NCI-H2081 treated with DMSO at 0.1 percent for 48 hours (cell line): ENCODE measurements around the gene UBAC1.
"Not testable (repeated sequence)": the region's sequence is repeated elsewhere in the genome, so short reads cannot be mapped to it uniquely, and the experiment has no call there.

Experiments used
- DNase-seq: peaks from one replicate; lab custom pipeline; 2025; lab: John Stamatoyannopoulos, UW

Gene UBAC1

GRCh38 chr9:135921749-135922310 lies 39.3 kb downstream of the UBAC1 start:
- no peak for DNase-seq

- DNase-seq: no peak
These were observed 40.1 kb downstream of the UBAC1 start for GRCh38 chr9:135920973-135921585.

DNA sequence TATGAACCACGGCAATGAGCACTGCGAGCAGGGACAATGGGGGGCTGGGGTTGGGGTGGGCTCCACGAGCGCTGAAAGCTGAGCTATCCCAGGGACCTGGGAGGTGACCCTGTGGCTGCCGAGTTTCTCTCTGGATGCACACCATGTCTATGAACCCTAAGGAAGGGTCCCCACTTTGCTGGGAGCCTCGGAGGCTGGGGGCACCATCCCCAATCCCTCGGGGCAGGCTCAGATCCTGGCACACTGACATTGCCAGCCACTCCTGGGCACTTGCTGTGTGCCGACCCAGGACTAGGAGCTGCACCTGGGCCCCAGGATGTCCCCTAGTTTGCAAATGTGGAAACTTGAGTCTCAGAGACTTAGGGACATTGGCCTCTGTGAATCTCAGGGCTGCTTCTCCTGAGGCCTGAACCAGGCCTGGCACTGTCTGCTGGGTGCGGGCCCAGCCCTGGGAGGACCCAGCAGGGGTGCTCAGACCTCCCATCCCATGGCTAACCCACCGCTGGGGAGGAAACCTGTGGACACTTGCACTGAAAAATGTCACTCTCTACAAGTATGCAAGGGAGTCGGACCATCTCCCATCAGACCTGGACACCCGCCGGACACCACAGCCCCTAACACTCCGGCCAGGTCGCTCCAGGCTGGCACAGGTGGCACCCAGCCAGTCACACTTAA lies 40.8 kb downstream of the UBAC1 start:
- DNase-seq: no peak

GRCh38 chr9:135919318-135919890 lies 41.8 kb downstream of the UBAC1 start:
- no peak for DNase-seq

DNA sequence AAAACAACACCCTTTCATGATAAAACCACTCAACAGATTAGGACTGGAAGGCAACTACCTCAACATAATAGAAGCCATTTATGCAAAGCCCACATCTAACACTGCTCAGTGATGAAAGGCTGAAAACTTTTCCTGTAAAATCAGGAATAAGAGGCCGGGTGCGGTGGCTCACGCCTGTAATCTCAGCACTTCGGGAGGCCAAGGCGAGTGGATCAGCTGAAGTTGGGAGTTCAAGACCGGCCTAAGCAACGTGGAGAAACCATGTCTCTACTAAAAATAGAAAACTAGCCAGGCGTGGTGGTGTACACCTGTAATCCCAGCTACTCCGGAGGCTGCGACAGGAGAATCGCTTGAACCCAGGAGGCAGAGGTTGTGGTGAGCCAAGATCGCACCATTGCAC lies 44.9 kb downstream of the UBAC1 start:
- DNase-seq: not testable (repeated sequence)

GRCh38 chr9:135914921-135915320 lies 46.3 kb downstream of the UBAC1 start:
- DNase-seq: no peak

GRCh38 chr9:135911233-135911632 lies 49.9 kb downstream of the UBAC1 start:
- DNase-seq: not testable (repeated sequence)

DNA sequence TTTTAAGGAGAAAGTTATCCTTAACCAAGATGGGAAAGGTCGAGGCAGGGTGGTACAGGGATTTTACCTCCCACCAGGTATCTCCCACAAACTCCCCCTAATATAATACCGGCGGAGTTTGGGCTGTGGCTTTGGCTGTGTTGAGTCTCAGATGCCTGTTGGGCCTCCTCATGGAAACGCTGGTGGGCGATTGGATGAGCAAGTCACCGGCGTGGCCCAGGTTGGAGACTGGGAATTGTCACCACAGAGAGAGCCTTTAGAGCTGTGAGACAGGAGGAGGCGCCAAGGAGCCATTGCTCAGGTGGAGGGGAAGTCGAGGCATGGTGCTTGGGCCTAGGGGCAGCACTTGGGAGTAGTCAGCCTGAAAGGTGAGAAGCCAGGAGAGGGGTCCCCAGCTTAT lies 50.4 kb downstream of the UBAC1 start:
- DNase-seq: no peak

- no peak for DNase-seq
These were observed 51.0 kb downstream of the UBAC1 start for GRCh38 chr9:135910216-135910615.

DNA sequence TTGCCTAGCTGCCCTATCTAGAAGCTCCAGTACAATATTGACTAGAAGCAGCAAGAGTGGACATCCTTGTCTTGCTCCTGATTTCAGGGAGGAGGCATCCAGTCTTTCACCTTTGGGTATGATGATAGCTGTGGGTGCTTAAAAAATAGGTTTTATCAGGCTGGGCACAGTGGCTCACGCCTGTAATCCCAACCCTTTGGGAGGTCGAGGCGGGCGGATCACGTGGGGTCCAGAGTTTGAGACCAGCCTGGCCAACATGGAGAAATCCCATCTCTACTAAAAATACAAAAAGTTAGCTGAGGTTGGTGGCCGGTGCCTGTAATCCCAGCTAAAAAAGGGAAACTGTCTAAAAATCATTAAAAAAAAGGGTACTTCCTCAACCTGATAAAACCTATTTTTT lies 51.8 kb downstream of the UBAC1 start:
- DNase-seq: no peak

DNA sequence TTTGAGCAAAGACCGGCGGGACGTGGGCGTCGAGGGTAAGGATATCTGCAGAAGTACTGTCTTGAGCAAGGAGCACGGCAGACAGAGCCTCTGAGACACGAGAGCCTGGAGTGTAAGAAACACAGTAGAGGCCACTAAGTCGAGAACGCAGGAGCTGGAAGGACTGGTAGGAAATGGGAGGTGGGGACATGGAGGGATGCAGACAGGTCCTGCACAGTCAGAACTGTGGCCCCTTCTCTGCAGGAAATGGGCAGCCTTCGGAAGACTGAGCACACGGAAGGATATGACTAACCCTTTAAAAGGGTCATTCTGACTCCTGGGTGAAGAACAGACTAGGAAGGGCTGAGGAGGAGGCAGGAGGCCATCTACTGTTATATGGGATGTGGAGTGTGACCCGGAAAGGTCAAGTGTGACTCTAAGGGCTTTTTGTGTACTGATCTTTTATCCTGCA lies 52.4 kb downstream of the UBAC1 start:
- no peak for DNase-seq

DNA sequence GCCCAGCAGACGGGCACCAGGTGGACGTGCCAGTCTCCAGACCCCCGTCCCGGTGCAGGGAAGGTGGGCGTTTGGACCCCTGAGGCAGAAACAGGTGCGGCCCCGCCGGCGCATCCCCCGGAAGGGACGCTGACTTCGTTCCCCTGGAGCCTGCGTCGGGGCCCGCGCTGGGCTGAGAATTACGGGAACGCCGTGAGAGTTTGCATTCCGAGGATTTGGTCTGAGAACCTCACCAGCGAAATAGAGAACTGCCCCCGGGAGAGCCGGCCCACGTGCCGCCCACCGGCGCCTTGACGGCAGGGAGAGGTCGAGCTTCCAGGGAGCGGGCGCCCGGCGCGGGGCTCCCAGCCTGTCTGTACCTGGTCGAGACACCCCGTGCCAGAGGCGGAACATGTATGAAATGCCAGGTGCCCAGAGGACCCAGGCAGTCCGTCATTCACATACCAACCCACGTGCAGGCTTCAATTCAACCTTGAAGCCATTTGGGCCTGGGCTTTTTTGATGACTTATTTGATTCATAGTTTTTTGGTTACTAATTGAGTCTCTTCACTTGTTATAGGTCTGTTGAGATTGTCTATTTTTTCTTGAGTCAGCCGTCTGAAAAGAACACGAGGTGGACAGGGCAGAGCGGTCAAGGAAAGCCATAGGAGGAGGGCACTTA lies 53.0 kb downstream of the UBAC1 start:
- DNase-seq: no peak

DNA sequence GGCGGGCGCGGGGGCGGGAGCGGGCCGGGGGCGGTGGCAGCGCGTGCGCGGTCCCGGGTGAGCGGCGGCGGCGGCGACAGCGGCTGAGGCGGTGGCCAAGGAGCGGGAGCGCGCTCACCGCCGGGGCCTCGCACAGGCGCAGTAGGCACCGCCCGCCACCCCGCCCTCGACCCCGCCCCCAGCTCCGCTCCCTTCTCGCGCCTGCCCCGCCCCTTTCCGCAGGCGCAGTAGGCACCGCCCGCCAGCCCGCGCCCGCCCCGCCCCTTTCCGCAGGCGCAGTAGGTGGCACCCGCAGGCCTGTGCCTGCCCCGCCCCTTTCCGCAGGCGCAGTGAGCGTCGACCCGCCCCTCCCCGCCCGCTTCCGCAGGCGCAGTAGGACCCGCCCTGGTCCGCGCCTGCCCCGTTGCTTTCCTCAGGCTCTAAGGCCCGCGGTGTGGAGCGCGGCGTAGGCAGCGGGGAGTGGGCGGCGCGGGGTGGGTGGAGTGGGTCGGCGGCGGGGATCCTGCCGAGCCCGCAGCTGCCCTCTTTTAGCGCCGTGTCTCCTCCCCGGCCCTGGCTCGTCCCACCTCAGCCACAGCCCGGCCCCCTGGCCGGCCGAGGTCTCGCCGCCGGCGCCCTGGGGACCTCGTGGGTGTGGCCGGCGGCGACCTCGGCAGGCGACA lies 53.6 kb downstream of the UBAC1 start, which contains the start of gene CAMSAP1:
CAMSAP1 (minus strand) TSS at position 116 of the 662 bp plus-strand sequence. CDS start 387 bp downstream, outside the sequence.
- DNase-seq: peak; percentile 81

- DNase-seq: no peak
These were observed 54.2 kb downstream of the UBAC1 start for GRCh38 chr9:135907006-135907430.

DNA sequence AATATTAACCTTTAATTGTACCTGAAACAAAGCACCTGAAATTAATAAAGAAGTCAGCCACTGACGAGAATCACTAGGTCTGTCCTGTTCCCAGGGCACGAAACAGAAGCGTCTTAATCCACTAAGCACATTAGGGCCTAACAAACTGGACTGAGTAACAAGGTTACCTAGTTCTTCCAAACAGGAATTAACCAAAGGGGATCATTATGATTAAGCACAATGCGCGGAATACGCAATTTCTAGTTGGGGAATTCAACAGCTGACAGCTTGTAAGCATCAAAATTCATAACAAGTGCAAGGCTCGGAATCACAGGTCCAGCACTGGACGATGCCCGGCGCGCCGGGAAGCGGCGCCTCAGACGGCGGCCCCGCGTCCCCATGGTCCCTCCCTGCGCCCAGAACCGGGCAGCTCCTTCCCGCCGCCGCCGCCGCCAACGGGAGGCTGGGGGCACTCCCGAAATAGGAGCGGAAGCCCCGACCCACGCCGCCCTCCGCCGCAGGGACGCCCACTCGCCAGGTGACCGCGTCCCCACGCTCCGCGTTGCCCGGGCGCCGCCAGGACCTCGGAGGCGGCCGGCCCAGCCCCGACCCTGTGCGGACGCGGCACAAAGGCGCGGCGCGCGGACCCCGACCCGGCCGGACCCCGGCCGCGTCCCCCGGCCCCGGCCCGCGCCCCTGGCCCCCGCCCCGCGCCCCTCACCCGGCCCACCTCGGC lies 54.7 kb downstream of the UBAC1 start:
- no peak for DNase-seq

DNA sequence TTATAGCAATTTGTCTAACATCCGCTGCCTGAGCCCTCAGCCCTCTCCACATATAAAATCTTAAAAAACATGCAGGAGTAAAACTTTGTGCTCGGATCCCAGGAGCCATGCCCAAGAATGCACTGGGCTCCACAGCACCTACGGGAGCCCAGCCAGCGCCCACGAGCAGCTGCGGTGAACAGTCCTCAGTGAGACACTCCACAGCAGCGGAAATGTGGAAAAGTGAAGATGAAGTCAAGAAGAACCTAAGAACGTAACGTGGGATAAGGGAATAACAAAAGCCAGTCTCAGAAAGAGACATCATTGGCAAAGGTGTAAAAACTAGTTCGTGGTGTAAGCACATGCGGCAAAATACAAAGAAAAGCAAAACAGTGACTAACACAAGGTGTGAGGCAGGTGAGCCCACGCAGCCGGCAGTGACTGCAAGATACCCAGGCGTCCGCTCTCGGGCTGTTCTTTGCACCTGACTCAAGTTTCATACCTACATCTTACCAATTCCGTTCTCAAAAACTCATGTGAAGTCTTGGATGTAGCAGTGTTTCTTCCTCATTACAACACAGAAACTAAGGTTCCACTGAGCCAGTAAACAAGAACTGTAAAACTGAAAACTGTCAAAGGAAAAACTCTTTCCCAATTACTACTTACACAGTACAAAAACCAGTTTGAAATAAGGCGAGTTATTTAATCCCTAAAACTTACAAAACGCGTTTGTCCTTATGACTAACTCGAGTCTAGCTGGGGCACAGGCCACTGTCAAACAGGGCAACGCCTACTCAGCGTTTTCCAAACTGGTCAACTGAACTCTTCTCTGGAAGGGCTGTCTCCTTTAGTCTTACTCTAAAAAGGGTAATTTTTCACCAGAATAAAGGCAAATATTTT lies 55.6 kb downstream of the UBAC1 start:
- no peak for DNase-seq

- no peak for DNase-seq
These were observed 57.2 kb downstream of the UBAC1 start for GRCh38 chr9:135903786-135904520.

DNA sequence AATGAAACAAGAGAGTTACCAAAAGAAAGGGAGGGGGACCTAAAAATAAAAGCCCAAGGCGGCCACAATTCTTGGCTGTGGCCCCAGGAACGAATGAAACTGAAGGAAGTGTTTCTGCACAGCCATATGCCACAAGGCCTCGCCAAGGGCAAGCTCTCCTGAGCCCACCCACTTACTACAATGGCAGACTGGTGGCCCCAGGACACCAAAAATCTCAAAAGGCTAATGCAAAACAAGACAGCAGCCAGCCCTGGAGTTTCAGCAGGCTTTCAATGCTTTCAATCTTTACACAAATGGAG lies 57.9 kb downstream of the UBAC1 start:
- no peak for DNase-seq

DNA sequence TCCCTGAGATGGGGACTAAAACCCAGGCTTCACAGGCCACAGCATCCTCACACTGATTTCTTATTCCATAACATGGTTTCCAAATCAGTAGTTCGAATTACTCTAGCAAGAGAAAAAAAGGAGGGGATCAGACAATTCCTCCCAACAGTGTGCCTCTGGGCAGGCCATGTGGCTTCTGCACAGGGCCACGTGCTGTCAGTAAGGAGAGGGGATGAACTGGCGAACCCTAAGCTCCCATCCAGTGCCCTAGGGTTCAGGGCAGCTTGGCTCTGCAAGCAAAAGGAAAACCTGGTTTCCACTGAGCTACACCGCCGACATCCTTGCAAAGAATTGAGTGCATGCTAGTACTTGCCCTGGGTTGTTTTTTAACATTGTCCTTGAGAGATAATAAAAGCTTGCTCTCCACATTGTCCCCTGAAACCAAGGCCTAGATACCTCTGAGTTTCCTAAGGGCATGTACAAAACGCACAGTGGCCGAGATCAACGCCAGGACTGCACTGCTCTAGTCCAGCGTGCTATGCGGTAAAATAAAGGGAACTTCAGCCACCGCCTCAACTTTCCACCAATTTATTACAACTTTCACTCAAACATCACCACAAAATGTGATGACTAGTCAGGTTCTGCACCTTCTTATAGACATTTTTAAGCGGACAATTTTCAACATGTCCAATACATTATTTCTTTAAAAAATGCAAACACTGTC lies 58.4 kb downstream of the UBAC1 start:
- no peak for DNase-seq
